Forelimb muscle (tissue), 1 donor: ENCODE measurements around the gene TANK. TPM values are rescaled to one million over a fixed set of nuclear protein-coding genes. Genes with fewer than 3 reads are reported as not detected.
"Not testable (repeated sequence)": the region's sequence is repeated elsewhere in the genome, so short reads cannot be mapped to it uniquely, and the experiment has no call there.

Source experiments
- DNase-seq: peaks from one replicate; pipeline ENCODE4 v3.0.0-alpha.2; 2013; ENCODE audit warnings: low read depth
- polyA plus RNA-seq: library from polyadenylated mRNA; unstranded; fragments of 120-200 nt; gene quantifications from one replicate; pipeline ENCODE4 v1.2.1, GENCODE V29; 2013; ENCODE audit not compliant: insufficient read length

TANK gene, protein sequence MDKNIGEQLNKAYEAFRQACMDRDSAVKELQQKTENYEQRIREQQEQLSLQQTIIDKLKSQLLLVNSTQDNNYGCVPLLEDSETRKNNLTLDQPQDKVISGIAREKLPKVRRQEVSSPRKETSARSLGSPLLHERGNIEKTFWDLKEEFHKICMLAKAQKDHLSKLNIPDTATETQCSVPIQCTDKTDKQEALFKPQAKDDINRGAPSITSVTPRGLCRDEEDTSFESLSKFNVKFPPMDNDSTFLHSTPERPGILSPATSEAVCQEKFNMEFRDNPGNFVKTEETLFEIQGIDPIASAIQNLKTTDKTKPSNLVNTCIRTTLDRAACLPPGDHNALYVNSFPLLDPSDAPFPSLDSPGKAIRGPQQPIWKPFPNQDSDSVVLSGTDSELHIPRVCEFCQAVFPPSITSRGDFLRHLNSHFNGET
- polyA plus RNA-seq = 27.9 TPM

DNA sequence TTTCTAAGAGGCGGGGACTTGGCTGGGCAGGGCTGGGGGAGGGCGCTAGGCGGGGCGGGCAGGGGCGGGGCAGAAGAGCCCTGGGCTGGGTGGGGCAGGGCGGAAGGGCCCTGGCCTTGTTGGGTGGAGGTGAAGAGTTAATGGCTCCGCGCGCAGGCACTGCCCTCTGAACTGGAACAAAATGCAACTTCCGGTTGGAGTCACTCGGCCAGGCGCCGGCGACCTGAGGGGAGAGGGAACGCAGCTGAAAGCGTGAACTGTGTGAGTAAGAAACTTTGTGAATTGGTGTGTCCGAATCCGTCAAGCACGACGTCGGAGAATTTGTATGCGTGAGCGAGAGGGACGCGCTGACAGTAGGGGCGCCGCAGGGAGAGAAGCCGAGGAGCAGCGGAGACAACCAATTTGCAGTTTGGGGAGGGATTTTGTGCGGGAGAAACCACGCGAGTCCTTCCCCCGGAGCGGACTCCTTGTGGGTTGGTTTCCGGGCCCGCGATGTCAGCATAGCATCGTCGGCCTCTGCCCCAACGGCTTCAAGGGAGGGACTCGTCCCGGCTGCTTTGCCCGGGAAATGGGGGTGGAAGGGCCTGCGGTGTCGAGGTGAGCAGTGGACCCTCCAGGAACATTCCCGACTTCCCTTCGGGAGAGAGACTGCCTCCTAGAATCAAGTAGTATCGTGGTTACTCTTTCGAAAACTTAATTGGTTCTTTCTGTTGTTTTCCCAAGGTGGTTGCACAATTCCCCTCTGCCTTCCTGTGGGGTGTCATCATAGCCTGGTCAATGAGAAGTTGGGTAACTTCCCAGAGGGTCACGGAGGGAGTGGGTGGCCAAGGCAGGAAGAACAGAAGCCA is at the start of gene TANK:
TSS of gene TANK (plus strand) at position 203 of the 848 bp plus-strand sequence. CDS start 19,235 bp downstream, outside the sequence.
- DNase-seq = peak; percentile 56

DNA sequence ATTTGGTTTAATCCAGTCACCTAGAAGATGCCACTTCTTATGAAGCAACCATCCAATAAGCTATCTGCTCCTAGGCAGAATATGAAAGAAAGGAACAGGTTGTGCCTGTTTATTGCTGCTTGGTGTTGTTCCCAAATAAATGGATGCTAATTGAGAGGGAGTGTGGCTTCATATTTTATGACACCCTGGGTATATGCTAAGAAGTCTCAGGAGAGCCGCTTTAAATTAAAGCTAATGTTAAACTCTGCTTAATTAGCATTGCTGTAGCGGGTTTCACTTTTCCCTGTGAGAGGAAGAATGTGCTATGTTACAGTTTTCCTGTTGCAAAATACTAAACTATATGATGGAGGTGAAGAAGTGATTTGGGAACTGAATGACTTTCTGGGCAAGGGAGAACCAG is 48.7 kb upstream of the TANK start:
- DNase-seq = no peak

DNA sequence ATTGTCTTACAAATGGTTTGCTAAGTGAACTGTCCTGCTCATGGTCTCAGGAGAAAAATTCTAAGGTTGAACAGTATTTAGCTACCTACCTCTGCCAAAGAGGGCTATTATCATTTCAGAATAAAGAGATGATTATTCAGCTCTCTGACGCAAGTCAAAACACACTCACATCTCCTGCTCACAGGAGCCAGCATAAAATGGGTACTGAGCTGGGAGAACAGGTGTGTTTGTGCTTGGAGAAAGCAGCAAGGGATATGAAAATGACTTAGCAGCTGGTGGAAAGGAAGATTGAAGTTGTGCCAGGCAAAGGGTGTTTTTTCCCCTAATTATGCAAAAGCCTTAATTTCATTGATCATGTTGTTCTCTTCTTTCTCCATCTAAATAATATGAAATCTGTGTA is 47.3 kb upstream of the TANK start:
- no peak for DNase-seq

DNA sequence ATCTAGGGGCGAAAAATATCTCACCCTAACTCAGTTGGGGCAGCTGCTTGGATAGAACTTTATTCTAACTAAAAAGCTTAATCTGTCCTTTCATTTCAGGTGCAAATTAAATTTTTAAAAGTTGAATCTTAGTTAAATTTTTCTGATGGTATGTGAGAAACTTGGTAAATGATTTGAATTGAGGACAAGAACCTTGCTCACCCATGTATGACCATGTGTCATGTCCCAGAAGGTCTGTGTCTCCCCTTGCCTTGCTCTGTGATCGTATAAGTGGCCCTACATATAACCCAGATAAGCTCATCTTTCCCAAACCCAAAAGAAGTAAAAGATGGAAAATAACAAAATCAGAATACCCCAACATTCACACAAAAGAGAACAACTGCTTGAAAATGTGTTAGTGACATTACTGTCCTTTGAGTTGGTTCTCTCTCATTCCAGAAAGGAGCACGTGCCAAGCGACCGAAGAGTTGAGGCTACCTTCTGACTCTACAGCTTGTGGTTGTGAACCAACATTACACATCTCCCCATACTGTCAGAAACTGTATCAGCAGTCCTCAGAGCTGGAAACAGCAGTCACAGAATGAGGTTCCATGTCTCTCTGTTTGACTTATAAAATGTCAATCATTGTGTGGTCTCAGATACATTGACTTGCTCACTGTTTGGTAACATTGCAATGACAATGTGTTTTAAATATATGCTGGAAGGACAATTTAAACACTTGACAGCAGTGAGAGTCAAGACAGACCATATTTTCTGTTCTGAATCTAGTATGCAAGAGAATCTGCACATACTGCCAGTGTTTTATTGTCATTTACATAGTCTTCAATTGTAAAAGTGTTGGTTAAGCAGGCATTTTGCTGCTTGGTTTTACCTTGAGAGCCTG is 46.3 kb upstream of the TANK start:
- DNase-seq = no peak

DNA sequence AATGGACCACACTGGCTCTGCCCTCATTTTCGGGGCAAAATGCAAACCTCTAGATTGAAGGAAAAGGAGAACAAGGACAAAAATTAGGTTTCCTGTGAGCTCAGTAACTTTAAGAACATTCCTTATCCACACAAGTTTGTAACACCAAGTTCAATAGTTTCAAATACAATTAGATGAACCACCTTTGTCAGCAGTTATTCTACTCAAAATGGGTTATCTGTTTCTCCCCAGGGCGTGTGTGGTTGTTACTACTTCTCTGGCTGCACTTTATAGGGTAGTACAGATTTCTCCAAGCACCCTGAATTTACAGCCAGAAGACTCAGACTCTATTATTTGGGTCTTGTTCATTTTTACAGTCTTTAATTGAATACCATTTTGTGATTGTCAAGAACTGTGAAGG is 45.0 kb upstream of the TANK start:
- no peak for DNase-seq

DNA sequence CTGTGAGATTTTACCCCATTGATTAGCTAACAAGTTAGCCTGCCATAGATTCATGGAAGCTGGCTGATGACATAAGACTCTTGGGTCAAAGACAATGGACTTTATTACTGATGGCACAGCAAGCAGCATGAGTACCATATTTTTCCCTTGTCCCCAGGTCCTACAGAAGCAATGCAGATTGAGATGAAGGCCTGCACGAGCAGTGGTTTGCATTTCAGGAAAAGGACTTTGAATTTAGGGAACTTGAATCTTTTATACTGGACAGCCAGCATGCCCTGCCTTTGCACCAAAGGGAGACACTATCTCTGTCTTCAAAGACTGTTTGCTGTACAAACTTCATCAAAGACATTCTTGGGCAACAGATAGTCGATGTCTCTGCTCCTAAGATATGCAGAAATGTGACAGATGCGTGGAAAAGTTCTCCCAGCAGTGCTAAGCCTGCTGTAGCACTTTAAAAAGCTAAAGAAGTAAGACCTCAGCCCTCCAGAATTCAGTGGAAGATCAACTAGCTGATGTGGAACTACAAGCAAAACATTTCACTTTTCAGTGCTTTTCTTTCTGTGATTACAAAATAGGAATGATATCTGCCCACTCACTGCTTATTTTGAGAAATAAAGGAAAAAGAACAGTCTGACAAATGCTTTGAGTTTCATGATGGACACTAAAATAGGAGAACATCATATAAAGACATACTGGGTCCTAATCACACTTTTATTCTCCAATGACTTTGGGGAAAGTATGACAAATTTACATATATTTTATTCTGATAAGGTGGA is 44.4 kb upstream of the TANK start:
- DNase-seq = no peak

DNA sequence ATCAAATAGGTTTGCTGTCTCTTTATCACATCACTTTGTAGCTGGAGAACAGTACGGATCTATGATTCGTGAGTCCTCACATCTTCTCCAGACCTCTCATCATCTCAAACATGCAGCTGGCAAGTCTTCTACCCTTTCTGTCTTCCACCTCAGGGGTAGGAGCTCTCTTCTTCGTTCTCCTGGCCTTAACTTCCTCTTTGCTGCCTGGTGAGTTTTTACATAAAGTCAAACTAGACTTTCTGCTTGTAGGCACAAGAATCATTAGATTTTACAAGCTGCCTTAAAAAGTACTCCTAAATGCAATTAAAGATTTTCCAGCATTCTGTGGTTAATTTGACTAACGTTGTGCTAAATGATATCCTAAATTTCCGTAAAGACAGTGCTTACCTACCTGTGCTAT is 43.7 kb upstream of the TANK start:
- DNase-seq = no peak

DNA sequence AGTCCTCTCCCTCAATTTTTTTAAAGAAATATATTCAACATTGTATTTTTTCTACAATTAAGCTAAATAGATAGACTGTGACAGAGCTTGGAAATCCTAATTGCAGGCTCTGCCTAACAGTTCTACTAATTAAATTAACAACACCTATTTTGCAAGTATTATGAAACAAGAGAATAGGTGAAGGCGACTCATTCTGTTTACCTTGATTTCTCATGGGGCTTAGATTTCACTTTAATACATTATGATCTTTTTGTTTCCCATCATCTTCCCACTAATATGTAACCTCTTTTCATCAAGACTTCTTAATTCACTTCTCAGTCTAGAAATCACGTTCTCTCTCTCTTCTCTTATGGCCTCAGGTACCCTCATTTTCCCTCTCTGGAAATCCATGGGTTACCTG is 42.7 kb upstream of the TANK start:
- no peak for DNase-seq

DNA sequence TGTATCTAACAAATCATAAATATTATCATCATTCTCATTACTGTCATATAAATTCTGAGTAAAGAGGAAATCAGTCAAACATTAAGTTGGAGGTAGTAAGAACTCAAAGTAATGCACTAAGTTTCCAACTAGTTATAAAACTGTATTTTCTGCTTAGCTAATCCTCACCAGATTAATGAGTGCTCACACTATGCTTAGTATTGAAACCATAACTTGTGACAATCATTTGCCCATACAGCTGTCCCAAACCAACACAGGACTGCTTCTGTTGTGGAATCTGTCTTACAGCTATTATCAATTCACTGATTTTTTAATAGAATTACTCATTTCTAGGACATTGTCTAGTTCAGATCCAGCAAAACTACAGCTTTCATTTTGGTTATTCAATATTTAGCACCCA is 41.5 kb upstream of the TANK start:
- DNase-seq = no peak

DNA sequence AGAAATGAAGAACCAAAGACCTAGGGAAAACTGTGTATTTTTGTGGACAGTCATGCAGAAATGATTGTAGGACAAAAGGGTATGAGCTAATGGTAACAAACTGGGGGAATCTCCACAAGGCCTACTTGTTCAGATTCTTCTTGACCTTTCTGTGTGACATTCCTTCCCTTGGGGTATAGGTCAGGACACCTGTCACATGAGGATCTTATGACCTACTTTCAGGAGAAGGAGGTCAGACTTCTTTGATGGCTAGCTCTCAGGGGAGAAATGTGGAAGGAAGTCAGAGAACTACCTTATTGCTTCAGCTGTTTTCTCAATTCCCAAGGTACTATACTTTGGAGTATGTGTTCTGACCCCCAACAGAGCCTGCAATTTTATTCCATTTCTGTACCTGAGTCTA is 40.7 kb upstream of the TANK start:
- DNase-seq = no peak

DNA sequence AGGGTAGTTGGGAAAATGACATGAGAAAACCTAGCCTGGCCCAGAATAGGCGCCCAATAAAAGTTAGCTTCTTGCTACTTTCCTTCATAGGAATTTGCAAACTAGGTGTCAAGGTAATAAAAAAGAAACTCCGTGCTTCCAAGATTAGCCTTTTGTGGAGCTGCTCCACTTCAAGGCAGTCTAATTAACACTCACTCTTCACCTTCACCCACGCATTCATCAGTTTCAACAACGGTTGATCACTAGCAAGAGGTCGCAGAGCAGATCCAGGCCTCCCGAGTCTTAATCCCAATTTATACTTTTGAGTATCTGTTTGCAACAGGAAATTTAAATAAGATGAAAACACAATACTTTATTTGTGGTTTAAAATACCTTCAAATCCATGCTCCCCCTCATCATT is 39.5 kb upstream of the TANK start:
- DNase-seq = no peak

DNA sequence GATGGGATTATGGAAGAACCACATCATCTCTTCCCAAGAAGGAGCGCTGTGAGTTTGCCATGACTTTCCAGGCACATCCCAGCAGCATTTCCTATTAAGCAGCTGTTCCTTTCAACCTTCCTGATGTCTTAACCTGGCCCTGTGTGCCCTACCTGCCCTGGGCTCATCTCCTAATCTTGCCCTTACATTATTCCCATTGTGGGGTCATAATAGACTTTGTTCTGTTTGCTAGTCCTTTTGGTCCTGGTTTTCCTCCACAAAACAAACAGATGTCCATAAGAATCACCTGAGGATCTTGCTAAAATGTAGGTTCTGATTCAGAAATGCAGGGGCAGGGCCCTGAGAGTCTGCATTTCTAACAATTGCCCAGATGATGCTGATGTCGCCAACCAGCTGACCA is 38.6 kb upstream of the TANK start:
- DNase-seq = no peak

DNA sequence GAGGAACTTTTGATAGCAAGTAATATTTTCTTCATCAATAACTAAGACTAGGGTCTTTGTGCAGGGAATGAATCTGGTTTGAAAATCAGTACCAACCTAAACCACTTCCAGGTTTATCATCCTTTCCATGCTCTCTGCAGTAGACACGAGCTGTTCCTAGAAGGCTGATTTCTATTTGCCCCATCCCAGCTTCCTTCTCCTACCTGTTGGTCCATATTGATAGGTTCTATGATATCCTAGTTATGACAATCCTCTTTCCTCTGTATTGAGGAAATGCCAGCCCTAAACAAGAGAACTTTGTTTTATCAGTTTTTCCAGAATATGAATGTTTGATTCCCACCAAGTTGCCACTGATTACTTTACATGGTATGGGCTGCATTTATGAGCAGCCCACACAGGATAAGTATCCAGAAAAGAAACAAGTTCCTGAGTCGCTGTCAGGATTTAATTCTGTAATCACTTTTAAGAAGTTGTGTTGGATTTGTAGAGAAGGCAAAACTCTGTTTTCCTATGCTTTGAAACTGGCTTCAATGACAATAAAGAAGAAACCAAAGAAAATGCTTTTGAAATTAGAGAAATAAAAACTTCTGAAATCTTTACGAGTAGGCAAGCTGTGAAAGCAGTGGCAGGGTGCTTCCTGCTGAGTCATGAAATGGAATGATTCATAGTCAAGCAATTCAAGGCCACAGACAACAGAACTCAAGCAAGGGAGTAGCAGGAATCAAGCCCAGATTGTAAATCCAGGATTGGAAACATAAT is 37.3 kb upstream of the TANK start:
- DNase-seq = no peak

DNA sequence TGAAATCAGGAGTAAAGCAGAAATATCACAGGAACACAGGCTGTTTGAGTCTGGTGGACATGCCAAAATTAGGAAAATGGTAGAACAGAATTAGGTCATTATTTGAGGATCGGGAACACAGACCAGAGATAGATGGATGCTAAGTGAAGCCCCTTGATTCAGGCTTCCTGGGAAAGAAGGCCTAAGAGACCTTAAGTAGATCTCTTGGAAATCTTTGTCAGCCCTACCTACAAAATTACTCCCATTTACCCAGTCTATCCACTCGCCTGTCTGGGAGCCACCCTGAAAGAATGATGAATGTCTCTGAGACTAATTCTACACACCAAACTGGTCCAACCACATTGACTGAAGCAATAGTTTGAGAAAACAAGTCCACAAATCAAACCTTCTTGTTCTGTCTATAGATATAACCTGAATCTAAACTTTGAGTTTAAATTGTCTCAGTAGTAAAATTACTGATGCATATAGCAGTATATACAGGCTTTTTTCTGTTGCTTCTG is 36.6 kb upstream of the TANK start:
- no peak for DNase-seq

DNA sequence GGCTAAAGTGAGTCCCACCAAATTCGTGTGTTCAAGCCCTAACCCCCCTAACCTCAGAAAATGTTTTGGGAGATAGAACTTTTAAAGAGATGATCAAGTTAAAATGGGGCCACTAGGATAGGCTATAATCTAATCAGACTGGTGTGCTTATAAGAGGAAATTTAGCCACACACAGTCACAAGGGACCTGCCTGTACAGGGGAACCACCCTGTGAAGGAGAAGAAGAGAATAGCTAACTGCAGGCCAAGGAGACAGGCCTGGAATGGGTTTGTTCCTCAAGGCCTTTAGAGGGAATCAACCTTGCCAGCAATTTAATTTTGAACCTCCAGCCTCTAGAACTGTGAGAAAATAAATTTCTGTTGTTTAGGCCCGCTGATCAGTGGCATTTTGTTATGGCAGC is 36.0 kb upstream of the TANK start:
- DNase-seq = no peak

DNA sequence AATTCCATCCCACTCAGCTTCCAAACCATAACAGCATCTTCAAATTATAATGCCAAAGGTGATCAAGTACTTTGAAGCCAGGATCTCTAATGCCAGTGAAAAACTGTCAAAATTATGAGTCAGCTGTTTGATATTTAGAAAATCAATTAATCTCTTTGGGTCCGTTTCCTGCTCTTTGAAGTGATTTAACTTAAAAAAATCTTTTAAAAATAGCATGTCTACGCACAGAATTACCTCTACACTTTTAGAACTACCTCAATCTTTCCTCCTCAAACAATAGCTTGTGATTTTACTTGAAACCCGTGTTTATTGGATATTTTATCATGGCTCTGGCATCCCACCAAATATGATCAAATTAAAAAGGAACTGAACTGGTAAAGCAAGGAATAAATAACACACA is 31.3 kb upstream of the TANK start:
- no peak for DNase-seq

DNA sequence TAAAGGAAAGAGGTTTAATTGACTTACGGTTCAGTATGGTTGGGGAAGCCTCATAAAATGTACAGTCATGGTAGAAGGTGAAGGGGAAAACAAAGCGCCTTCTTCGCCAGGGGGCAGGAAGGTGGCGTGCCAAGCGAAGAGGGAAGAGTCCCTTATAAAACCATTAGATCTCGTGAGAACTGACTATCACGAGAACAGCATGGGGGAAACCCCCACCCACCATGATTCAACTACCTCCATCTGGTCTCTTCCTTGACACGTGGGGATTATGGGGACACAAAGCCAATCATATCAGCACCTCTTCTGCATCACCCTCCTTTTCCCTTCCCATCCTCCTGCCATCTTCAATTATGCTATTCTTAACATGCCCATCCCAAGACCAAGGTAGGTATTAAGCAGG is 29.9 kb upstream of the TANK start:
- DNase-seq = no peak

DNA sequence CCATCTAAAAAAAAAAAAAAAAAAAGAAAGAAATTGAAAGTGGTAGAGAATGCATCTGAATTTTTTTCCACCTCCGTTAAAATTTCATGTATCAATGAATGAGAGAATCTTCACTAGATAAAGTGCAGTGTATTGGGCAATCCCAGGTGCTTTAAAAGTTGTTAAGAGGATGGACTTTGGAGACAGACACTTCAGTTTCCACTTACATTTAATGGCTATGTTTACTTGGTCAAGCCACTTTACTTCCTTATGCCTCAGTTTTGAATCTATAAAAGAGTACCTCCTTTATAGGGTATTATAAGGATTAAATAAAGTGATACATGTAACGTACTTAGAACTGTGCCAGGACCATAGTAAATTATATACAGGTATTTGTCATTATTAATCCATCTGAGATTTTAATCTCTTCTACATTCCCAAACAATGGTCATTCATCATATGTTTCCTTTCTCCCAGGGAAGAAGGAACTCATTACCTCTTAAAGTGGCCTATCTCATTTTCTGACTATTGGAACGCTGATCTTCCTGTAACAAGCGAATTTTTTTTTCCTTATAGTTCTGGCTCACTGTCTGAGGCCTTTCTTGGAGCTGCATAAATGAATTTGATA is 29.1 kb upstream of the TANK start:
- no peak for DNase-seq

DNA sequence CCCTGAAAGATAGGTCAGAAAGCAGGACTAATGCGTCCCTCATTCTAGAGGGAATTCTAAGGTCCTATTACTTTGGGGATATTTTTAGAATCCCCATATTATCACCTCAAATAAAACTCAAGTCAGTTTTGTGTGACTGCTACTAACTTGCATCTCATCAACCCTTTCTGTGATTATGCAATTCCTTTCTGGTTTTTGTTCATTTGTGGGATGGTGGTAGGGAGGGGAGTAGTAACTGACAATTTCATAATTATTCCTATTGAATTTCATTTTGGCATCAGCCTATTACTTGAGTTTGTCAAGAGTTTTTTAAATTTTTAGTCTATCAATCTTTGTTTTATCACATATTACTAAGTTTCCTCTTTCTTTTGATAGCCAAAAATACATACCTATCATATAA is 28.4 kb upstream of the TANK start:
- DNase-seq = no peak

DNA sequence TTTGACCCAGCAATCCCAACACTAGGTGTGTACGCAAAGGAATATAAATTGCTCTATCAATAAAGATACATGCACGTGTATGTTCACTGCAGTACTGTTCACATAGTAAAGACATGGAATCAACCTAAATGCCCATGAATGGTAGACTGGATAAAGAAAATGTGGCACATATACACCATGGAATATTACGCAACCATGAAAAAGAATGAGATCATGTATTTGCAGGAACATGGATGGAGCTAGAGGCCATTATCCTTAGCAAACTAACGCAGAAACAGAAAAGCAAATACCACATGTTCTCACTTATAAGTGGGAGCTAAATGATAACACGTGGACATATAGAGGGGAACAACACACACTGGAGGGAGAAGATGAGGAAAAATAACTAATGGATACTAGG is 27.8 kb upstream of the TANK start:
- DNase-seq = not testable (repeated sequence)
